Activated CD4-positive, alpha-beta memory T cell treated with anti-CD3 and anti-CD28 coated beads for 36 hours (primary cell): ENCODE measurements around the gene USP27X. TPM values are rescaled to one million over a fixed set of nuclear protein-coding genes. Genes with fewer than 3 reads are reported as not detected.

Source experiments
- CTCF ChIA-PET: fragments of 350-600 bp; sonication (Branson Sonifier 250); formaldehyde crosslinking; loops from one replicate; lab custom pipeline; 2021; ENCODE audit warnings: antibody characterized with exemption, inconsistent platforms; lab: Charles Lee
- POLR2A ChIA-PET: fragments of 350-600 bp; sonication (Branson Sonifier 250); formaldehyde crosslinking; loops from one replicate; lab custom pipeline; 2021; ENCODE audit warnings: antibody characterized with exemption; lab: Charles Lee
- DNase-seq: peaks from one replicate; pipeline ENCODE4 v3.0.0-alpha.2; 2020
- H3K27ac Mint-ChIP-seq: one replicate; pipeline ENCODE4 v1.8.0; 2021; ENCODE audit warnings: mixed read lengths
- H3K27me3 Mint-ChIP-seq: one replicate; pipeline ENCODE4 v1.8.0; 2021; ENCODE audit warnings: mixed read lengths
- H3K36me3 Mint-ChIP-seq: one replicate; pipeline ENCODE4 v1.8.0; 2021; ENCODE audit warnings: mixed read lengths
- H3K4me1 Mint-ChIP-seq: one replicate; pipeline ENCODE4 v1.8.0; 2021; ENCODE audit warnings: low read depth, mixed read lengths
- H3K4me3 Mint-ChIP-seq: one replicate; pipeline ENCODE4 v1.8.0; 2021; ENCODE audit warnings: mild to moderate bottlenecking, mixed read lengths
- H3K9me3 Mint-ChIP-seq: one replicate; pipeline ENCODE4 v1.8.0; 2021; ENCODE audit warnings: mixed read lengths
- intact Hi-C: fragments of 100-400 bp; cut with micrococcal nuclease; formaldehyde crosslinking; loops from one replicate; pipeline ENCODE4 v1.15.1; 2023
- total RNA-seq, 2 experiments: library from RNA; stranded (reverse); gene quantifications; one replicate each; pipeline ENCODE4 v1.2.3, GENCODE V29; 2021

Gene USP27X
- 1 to 10 TPM; 2.0 TPM for total RNA-seq

DNA sequence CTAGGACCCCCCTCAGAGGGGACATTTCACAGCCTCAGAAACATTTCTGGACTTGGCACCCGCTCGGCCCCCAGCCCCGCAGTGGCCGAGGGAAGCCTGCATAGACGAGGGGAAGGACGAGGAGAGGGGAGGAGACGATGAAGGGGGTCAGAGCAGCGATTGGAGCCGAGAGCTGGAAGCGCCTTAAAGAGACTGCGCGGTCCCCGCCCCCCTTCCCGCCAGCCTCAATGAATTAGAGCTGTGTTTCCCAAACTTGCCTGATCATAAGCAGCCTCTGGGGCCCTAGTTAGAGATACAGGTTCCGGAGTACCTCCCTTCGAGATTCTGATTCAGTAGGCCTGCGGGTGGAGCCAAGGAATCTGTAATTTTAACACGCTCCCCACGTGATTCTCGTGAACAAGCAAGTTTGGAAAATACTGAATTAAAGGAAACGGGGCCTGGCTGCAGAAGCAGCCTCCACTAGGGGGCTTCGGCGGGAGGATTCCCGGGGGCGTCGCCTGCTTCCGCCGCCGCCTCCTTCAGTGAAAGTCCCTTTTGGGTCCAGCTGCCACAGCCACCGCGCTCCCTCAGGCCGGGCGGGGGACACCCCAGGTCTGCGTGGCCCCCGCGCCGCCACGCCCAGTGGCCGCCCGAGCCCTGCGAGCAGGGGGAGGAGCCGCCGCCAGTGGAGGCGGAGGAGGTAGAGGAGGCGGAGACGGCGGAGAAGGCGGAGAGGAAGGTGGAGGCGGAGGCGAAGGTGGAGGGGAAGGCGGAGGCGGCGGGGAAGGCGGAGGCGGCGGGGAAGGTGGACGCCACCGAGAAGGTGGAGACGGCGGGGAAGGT, at the start of gene USP27X:
Gene USP27X (plus strand): TSS at position 651 of the 822 bp plus-strand sequence. CDS start 824 bp downstream, outside the sequence.
- no peaks in the 10 kb centered on the region for H3K27me3 Mint-ChIP-seq
- peaks cover 34% of the 10 kb centered on the region for H3K4me1 Mint-ChIP-seq
- no peaks in the 10 kb centered on the region for H3K9me3 Mint-ChIP-seq
- POLR2A ChIA-PET: no interaction called here
- H3K4me3 Mint-ChIP-seq: peak within 1 kb of the TSS; percentile 74
- CTCF ChIA-PET: interaction anchor here (1.5 to 2.0 kb wide), 2 partner anchors 41 to 44 kb away, joined by 5 to 8 read pairs; partner anchors contain the start of gene CLCN5
- intact Hi-C loops: loop anchor here (1.0 to 5.0 kb wide), 3 partner anchors 43 to 687 kb away; partner anchors contain the start of gene CLCN5
- H3K36me3 Mint-ChIP-seq: peaks cover under 1% of the 10 kb centered on the region
- H3K27ac Mint-ChIP-seq: peak within 1 kb of the TSS; percentile 65
- peak; percentile 78 for DNase-seq

DNA sequence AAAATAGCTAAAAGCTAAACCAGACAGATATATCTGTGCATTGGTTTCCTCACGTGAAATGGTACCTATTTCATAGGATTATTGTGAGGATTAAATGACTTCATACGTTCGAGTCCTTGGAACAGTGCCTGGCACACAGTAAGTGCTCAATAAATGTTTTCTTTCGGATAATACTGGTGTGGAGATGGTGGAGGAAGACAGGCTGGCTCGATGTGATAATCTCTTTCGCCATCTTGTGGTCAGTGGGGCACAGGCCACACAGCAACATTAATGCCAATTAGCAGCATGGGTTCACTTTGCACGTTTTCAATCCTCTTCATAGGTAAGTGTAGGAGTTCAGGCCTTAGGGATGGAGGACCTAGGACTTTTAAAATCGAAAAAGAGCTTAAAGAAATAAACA, 40.9 kb upstream of the USP27X start:
- no peak overlapping the region for H3K27ac Mint-ChIP-seq
- POLR2A ChIA-PET: no interaction called here
- peaks cover 5% of the 10 kb centered on the region for H3K4me1 Mint-ChIP-seq
- intact Hi-C loops: no loop called here
- no peaks in the 10 kb centered on the region for H3K9me3 Mint-ChIP-seq
- CTCF ChIA-PET: no interaction called here
- no peaks in the 10 kb centered on the region for H3K27me3 Mint-ChIP-seq
- H3K4me3 Mint-ChIP-seq: no peak overlapping the region
- H3K36me3 Mint-ChIP-seq: no peaks in the 10 kb centered on the region
- DNase-seq: peak; percentile 11

DNA sequence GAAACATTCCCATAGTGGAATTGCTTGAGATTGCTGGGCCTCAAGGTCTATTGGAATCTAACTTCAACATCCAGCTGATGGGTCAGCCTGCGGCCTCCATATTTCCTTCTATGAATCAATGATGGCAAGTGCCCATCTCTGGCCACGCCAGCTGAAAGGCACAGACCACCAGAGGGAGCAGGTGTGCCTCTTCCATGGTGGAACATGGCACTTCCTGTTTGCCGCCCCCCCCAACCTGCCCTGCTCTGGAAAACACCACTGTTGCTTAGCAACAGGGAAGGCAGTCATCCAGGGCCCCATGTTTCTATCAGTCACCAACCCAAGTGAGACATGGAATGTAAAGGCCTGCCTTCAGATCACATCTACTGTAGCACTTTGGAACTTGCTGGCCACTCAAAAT, 38.6 kb upstream of the USP27X start:
- CTCF ChIA-PET: interaction anchor here (1.5 to 1.7 kb wide), 2 partner anchors 36 to 78 kb away, joined by 3 to 7 read pairs; no protein-coding TSS in a partner anchor
- Mint-ChIP-seq H3K36me3 (no peaks in the 10 kb centered on the region), H3K4me3 (no peak overlapping the region), H3K27ac (no peak overlapping the region), H3K4me1 (peaks cover 5% of the 10 kb centered on the region), H3K9me3 (no peaks in the 10 kb centered on the region), H3K27me3 (no peaks in the 10 kb centered on the region)
- DNase-seq: peak; percentile 69
- intact Hi-C loops: loop anchor here (1.0 kb wide), 1 partner anchor 37 kb away; no protein-coding TSS in a partner anchor
- POLR2A ChIA-PET: no interaction called here

DNA sequence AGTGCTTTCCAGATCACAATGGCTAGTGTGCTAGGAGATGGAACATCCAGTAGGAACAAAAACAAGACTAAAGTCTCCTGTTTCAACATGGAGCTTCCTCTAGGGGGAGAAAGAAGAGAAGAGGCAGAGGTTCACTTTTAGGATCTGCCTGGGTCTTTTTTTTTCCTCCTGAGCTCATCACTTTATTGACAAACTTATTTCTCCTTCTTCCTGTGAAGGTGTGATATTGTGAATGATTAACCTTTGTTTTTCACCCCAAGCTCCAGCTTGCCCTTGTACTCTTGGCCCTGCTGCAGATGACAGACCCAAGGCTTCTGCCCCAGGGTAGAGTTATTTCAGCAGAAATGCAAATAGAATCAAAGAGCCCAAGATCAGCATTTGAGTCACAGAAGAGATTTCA, 36.7 kb upstream of the USP27X start:
- intact Hi-C loops: no loop called here

DNA sequence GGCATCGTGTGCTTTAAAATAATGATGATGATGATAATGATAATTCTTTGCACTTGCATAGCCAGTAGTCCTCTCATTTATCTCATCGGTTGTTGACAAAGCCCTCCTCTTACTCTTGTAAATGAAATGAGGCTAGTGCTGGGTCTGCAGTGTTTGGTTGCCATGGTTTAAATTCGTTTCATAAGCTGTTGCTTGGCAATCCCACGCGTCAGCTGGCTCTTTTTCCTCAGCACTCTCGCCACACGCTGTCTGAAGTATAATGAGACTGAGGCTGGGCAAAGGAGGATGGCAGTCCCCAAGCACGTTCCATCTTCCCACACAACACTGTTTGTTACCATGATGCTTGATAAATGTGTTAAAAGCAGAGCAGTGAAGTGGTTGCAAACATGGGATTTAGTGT, 34.7 kb upstream of the USP27X start:
- no peak for DNase-seq
- intact Hi-C loops: no loop called here
- CTCF ChIA-PET: no interaction called here
- Mint-ChIP-seq H3K4me3 (no peak overlapping the region), H3K27me3 (peaks cover 3% of the 10 kb centered on the region), H3K9me3 (no peaks in the 10 kb centered on the region), H3K27ac (no peak overlapping the region), H3K36me3 (no peaks in the 10 kb centered on the region), H3K4me1 (peaks cover 5% of the 10 kb centered on the region)
- POLR2A ChIA-PET: no interaction called here

More for the DNA sequence above, 36.7 kb upstream of the USP27X start:
- Mint-ChIP-seq H3K27ac (no peak overlapping the region), H3K4me3 (no peak overlapping the region), H3K4me1 (peaks cover 5% of the 10 kb centered on the region), H3K9me3 (no peaks in the 10 kb centered on the region), H3K27me3 (no peaks in the 10 kb centered on the region), H3K36me3 (no peaks in the 10 kb centered on the region)
- DNase-seq: no peak
- ChIA-PET CTCF (no interaction called here), POLR2A (no interaction called here)

DNA sequence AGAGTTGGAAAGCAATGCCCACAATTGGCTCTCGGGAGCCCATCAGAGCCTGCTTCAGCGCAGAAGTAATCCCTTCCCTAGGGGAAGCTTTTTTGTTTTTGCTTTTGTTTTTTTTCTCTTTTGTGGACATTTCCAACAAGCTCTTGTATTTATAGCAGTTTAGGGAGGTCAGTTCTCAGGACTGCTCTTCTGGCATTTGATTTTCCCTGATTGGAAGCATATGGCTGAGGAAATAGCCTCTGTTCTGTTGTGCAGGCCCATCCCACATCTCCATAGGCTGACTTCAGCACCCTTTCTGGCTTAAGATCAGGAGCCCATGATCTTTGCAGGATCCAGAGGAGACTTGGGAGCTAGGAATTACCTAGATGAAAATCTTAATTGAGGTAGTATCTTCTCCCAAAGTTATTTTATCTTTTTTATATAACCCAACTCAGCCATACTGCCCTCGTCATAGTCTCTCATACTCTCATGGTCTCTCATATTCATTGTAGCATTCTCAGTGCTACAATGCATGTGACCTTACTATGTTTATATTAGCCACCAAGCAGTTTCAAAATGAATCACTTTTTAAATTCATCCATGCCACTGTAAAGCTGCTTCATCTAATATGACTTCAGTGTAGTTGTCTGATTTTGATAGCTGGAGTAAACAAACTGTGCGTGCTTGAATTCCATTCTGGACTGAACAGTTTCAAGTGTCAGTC, 33.4 kb upstream of the USP27X start:
- POLR2A ChIA-PET: no interaction called here
- CTCF ChIA-PET: no interaction called here
- intact Hi-C loops: no loop called here
- DNase-seq: no peak
- Mint-ChIP-seq H3K4me1 (peaks cover 3% of the 10 kb centered on the region), H3K27me3 (peaks cover 3% of the 10 kb centered on the region), H3K27ac (no peak overlapping the region), H3K9me3 (no peaks in the 10 kb centered on the region), H3K4me3 (no peak overlapping the region), H3K36me3 (no peaks in the 10 kb centered on the region)

DNA sequence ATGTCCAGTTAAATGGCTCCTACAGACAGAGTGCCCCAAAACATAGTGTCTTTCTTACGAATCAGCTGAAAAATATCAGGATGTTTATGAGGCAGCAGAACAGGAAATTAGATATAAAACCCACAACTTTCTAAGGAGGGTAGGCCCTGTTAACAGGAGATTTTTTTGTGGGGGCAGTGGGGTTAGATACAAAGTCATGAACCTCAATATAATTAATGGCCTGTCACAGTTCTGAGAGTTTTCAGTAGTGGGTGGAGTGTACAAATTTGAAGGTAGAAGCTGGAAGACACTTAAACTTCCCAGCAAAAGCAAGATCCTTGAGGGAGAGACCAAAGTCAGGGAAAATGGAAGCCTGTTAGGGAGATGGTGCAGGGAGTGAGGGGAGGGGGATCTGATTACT, 32.8 kb upstream of the USP27X start:
- Mint-ChIP-seq H3K27ac (no peak overlapping the region), H3K36me3 (no peaks in the 10 kb centered on the region), H3K4me1 (no peaks in the 10 kb centered on the region), H3K27me3 (peaks cover 3% of the 10 kb centered on the region), H3K9me3 (no peaks in the 10 kb centered on the region), H3K4me3 (no peak overlapping the region)
- POLR2A ChIA-PET: no interaction called here
- DNase-seq: no peak
- intact Hi-C loops: no loop called here
- CTCF ChIA-PET: no interaction called here

DNA sequence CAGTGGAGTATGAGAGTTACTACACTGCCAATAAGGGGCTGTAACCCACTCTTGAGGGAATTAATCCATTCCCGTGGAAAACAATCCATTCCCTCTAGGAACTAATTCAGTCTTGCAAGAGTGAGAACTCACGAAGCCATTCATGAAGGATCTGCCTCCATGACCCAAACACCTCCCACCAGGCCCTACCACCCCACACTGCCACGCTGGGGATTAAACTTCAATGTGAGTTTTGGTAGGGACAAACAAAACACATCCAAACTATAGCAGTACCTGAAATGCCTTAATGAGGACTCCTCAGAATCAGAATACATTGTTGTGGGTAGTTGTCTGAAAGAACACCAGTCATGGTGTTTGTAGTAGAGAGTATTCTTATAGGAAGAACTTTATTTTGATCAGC, 31.0 kb upstream of the USP27X start:
- Mint-ChIP-seq H3K36me3 (no peaks in the 10 kb centered on the region), H3K27me3 (peaks cover 3% of the 10 kb centered on the region), H3K4me1 (no peaks in the 10 kb centered on the region), H3K27ac (no peak overlapping the region), H3K9me3 (no peaks in the 10 kb centered on the region), H3K4me3 (no peak overlapping the region)
- POLR2A ChIA-PET: no interaction called here
- intact Hi-C loops: no loop called here
- CTCF ChIA-PET: no interaction called here
- no peak for DNase-seq

DNA sequence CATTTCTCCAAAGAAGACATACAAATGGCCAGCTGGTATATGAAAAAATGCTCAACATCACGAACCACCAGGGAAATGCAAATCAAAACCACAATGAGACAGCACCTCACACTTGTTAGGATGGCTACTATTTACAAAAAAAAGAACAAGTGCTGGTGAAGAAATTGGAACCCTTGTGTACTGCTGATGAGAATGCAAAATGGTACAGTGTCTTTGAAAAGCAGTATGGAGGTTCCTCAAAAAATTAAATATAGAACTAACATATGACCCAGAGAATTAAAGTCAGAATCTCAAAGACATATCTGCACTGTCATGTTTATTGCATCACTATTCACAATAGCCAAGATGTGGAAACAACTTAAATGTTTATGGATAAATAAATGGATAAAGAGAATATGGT, 29.3 kb upstream of the USP27X start:
- CTCF ChIA-PET: no interaction called here
- H3K9me3 Mint-ChIP-seq: no peaks in the 10 kb centered on the region
- no peaks in the 10 kb centered on the region for H3K4me1 Mint-ChIP-seq
- peaks cover 3% of the 10 kb centered on the region for H3K27me3 Mint-ChIP-seq
- H3K36me3 Mint-ChIP-seq: no peaks in the 10 kb centered on the region
- POLR2A ChIA-PET: no interaction called here
- no peak overlapping the region for H3K4me3 Mint-ChIP-seq
- no peak overlapping the region for H3K27ac Mint-ChIP-seq
- intact Hi-C loops: no loop called here
- no peak for DNase-seq

DNA sequence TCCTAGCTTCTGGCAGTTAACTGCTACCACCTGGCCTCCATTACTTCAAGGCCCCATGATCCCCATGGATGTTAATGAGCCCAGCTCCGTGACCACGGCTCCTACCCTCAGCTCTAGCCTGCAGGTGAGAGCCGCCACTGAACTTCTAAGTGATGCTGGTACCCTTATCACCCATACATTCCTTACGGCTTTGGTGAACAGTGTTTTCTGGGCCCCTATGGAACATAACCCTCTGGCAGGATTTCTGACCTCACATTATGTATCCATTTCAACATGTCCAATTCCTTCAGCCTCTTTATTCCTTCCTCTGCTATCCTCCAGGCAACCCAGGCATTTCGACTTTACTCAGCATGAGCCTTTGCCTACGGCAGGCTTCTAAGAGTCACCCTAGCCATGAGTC, 25.6 kb upstream of the USP27X start:
- CTCF ChIA-PET: no interaction called here
- no peak for DNase-seq
- no peaks in the 10 kb centered on the region for H3K27me3 Mint-ChIP-seq
- H3K36me3 Mint-ChIP-seq: no peaks in the 10 kb centered on the region
- H3K4me1 Mint-ChIP-seq: no peaks in the 10 kb centered on the region
- POLR2A ChIA-PET: no interaction called here
- no peak overlapping the region for H3K4me3 Mint-ChIP-seq
- H3K27ac Mint-ChIP-seq: no peak overlapping the region
- intact Hi-C loops: no loop called here
- H3K9me3 Mint-ChIP-seq: no peaks in the 10 kb centered on the region

DNA sequence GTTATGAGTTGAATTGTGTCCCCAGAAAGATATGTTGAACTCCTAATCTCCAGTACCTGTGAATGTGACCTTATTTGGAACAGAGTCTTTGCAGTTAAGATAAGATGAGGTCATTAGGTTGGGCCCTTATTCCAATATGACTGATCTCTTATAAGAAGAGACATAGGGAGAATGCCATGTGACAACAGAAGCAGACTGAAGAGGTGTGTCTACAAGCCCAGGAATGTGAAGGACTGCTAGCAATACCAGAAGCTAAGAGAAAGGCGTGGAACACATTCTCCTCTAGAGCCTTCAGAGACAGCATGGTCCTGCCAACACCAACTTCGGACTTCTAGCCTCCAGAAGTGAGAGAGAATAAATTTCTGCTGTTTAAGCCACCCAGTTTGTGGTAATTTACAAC, 22.5 kb upstream of the USP27X start:
- DNase-seq: no peak
- intact Hi-C loops: no loop called here
- Mint-ChIP-seq H3K27me3 (peaks cover 2% of the 10 kb centered on the region), H3K36me3 (no peaks in the 10 kb centered on the region), H3K9me3 (no peaks in the 10 kb centered on the region), H3K4me1 (no peaks in the 10 kb centered on the region), H3K27ac (no peak overlapping the region), H3K4me3 (no peak overlapping the region)
- POLR2A ChIA-PET: no interaction called here
- CTCF ChIA-PET: no interaction called here

DNA sequence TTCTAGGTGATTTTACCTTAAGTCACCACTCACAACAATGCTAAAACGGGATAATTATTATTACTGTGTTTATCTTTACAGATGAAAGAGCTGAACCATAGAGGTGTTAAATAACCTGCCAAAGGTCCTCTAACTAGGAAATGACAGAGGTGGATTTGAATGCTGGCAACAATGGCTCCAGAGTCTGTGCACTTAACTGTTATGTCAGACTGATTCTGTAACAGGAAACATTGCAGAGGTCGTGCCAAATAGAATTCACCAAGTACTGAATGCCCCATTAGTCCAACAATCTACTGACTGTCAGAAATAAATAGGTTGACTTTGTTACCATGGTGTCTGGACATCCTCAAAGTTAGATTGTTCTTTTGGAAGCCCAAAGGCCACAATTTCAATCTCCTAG, 20.9 kb upstream of the USP27X start:
- Mint-ChIP-seq H3K9me3 (no peaks in the 10 kb centered on the region), H3K27ac (no peak overlapping the region), H3K27me3 (peaks cover 2% of the 10 kb centered on the region), H3K4me3 (no peak overlapping the region), H3K4me1 (no peaks in the 10 kb centered on the region), H3K36me3 (no peaks in the 10 kb centered on the region)
- intact Hi-C loops: no loop called here
- ChIA-PET POLR2A (no interaction called here), CTCF (no interaction called here)
- DNase-seq: no peak
